ENCODE data around the gene SLX9.
"Not testable (repeated sequence)": the region's sequence is repeated elsewhere in the genome, so short reads cannot be mapped to it uniquely, and the experiment has no call there.

The SLX9 gene

DNA sequence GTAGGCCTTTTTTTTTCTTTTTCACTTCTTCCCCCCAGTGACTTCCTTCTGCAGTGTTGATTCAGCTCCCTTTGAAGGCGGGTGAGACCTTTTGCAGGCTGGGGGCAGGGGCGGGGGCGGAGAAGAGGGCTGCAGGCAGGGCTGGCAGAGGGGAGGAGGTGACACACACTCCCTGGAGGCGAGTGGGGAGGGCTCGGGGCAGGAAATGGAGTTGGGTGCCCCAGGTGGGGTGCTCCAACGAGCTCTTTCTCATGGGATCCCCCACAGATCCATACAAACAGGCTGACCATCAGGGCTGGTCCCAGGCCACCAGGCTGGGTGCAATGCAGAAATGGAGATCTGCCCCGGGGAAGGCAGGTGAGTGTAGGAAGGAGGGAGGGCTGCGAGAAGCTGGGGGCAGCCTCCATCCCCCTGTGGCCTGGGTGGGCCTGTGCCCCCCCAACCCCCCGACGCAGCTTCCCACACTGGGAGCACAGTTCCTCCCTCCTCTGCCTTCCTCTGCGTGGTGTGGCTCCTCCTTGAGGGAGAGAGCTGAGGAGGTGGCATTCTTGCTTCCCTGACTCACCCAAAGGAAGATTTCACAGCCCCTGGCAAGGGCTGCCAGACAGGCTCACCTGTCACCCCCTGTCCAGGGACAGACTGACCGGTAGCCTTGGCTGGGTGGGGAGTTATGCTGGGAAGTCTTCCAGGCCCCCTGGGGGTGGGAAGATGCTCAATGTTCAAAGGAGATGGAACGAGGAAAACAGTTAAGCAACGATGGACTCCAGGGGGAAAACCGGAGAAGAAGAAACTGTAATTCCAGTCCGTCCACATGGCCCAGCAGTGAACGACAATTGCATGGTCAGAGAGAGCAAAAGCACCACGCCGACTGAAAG is 12.0 kb upstream of the SLX9 start:
- no peak for DNase-seq (ENCODE audit: low read depth)
- H3K4me3 ChIP-seq (ENCODE audit: low read depth, low read length): no peak overlapping the region
- TF ChIP-seq CTCF (IDR thresholded peaks at IDR 0.05; ENCODE audit: control insufficient read depth, extremely low read depth, insufficient read depth): no peak

DNA sequence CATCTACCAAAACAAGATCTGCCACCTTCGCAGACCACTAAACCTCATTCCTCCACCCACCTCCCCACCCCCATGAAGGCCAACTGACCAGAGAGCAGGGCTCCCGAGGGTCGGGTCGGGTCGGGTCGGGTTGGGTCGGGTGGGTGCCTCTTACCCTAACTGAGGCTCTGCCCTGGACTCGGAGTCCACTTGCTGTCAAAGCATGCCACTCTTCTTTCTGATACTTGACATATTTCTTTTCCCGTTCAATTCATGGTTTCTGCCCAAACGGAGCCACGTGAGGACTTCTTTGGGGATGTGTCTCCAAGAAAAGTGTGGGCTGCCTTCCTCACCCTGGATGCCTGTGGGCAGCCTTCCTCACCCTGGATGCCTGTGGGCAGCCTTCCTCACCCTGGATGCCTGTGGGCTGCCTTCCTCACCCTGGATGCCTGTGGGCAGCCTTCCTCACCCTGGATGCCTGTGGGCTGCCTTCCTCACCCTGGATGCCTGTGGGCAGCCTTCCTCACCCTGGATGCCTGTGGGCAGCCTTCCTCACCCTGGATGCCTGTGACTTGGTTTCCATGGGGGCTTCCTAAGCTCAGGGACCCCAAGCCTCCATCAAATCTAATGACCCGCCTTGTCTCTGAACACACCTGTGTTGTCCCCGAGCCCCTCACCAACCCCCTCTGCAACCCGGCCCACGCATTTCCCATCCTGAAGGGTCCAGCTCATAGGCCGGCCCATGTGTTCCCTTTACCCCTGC is 11.2 kb upstream of the SLX9 start:
- H3K4me3 ChIP-seq (ENCODE audit: low read depth, low read length); DNase-seq (ENCODE audit: low read depth): not testable (repeated sequence)

- H3K4me3 ChIP-seq (ENCODE audit: low read depth, low read length): no peak overlapping the region
- DNase-seq (ENCODE audit: low read depth): no peak
- TF ChIP-seq CTCF (IDR thresholded peaks at IDR 0.05; ENCODE audit: control insufficient read depth, extremely low read depth, insufficient read depth): no peak
Measured at GRCh38 chr21:44929242-44929798, 10.5 kb upstream of the SLX9 start.

DNA sequence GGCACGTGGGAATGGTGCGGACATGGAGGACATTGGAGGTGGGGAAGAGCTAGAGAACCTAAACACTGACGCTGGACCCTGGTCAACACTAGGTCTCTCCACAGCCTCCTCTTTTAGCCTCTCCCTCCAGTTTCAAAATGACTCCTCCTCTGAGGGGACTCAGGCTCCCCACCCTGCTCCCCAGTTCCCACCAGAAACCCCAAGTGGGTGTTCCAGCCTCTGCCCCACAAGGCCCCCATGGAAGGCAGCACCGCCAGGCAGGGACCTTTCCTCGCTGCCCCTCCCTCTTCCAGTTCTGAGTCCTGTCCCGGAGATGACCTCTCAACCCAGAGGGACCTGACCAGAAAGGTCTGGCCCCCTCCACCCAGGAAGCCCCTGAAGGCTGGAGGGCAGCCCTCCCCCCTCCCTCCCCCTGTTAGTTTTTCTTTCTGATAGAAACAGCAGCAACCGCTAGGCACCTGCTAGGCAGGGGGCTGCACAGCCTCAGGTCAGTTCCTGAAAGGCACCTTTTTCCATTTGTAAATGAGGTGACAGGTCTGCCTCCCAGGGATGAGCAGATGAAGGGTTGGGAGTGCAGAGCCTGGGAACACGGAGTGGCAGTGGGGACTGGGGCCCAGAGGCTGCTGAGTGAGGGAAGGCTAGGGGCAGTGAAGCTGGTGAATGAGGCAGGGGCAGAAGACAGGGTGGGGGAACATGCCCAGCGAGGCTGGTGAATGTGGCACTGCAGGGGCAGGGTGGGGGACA is 9.9 kb upstream of the SLX9 start:
- no peak for TF ChIP-seq CTCF (IDR thresholded peaks at IDR 0.05; ENCODE audit: control insufficient read depth, extremely low read depth, insufficient read depth)
- no peak overlapping the region for H3K4me3 ChIP-seq (ENCODE audit: low read depth, low read length)
- no peak for DNase-seq (ENCODE audit: low read depth)

DNA sequence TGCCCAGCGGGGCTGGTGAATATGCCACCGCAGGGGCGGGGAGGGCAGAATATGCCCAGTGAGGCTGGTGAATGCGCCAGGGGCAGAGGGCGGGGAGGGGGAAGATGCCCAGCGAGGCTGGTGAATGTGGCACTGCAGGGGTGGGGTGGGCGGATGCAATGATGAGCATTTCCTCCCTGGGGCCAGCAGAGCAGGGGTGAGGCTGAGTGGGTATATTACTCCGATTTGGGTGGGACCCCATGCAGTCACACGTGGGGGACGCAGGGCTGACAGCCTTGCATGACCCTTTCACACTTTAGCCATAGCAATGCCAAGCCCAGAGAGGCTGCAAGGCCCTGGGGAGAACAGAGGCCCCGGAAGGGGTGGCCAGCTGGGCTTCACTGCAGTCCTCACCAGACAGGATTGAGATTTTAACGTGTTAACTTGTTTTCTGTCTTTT is 9.3 kb upstream of the SLX9 start:
- no peak for DNase-seq (ENCODE audit: low read depth)
- no peak overlapping the region for H3K4me3 ChIP-seq (ENCODE audit: low read depth, low read length)
- no peak for TF ChIP-seq CTCF (IDR thresholded peaks at IDR 0.05; ENCODE audit: control insufficient read depth, extremely low read depth, insufficient read depth)

GRCh38 chr21:44931137-44931500 is 8.7 kb upstream of the SLX9 start:
- TF ChIP-seq CTCF (IDR thresholded peaks at IDR 0.05; ENCODE audit: control insufficient read depth, extremely low read depth, insufficient read depth): no peak
- DNase-seq (ENCODE audit: low read depth): no peak
- H3K4me3 ChIP-seq (ENCODE audit: low read depth, low read length): no peak overlapping the region

Data from LNCaP clone FGC (cell line).